Lower leg skin (tissue), 3 donors: ENCODE results near the gene MUC2.

Experiments
- POLR2A ChIP-seq, 2 donors: fragments of 450-650 bp; IDR thresholded peaks; one replicate each; pipeline ENCODE4 v1.6.1; 2016 to 2017; ENCODE audit warnings: antibody characterized with exemption in 2 of 2, mild to moderate bottlenecking in 1 of 2, moderate library complexity in 1 of 2
- TF ChIP-seq, protein P1 (sequence below), 3 donors: fragments of 450-650 bp; IDR thresholded peaks; one replicate each; pipeline ENCODE4 v1.5.1; 2016; ENCODE audit warnings: antibody characterized with exemption in 3 of 3, mild to moderate bottlenecking in 3 of 3, moderate library complexity in 2 of 3

DNA sequence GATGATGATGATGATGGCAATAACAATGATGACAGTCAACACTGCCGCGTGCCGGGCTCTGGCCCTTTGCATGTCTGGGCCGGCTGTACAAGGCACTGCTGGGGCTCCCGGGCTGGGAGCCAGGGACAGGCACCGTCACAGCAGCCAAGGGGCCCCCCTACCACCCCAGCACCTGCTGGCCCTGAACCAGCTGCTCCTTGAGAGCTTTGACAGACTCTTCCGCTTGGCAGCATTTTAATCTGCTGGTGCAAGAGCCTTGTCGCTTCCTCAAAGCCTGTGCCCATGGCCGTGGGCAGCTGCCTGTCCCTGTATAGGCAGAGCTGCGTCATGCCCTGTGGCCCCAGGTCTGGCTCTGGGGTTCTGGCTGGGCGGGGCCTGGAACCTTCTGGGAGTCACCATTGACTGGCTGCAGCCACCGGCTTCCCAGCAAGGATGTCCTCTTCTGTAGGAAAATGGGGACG lies 25.2 kb upstream of the MUC2 start:
- TF ChIP-seq, protein P1, sequence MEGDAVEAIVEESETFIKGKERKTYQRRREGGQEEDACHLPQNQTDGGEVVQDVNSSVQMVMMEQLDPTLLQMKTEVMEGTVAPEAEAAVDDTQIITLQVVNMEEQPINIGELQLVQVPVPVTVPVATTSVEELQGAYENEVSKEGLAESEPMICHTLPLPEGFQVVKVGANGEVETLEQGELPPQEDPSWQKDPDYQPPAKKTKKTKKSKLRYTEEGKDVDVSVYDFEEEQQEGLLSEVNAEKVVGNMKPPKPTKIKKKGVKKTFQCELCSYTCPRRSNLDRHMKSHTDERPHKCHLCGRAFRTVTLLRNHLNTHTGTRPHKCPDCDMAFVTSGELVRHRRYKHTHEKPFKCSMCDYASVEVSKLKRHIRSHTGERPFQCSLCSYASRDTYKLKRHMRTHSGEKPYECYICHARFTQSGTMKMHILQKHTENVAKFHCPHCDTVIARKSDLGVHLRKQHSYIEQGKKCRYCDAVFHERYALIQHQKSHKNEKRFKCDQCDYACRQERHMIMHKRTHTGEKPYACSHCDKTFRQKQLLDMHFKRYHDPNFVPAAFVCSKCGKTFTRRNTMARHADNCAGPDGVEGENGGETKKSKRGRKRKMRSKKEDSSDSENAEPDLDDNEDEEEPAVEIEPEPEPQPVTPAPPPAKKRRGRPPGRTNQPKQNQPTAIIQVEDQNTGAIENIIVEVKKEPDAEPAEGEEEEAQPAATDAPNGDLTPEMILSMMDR (IDR thresholded peaks at IDR 0.05): no peak
- no peak for TF ChIP-seq POLR2A (IDR thresholded peaks at IDR 0.05)
